Hindlimb muscle (tissue), 1 donor: ENCODE measurements around the gene MAN2B2. TPM values are rescaled to one million over a fixed set of nuclear protein-coding genes. Genes with fewer than 3 reads are reported as not detected.
A peak's percentile ranks its signal among the peaks of the same experiment; 100 is the strongest.
"Not testable (repeated sequence)": the region's sequence is repeated elsewhere in the genome, so short reads cannot be mapped to it uniquely, and the experiment has no call there.

Experiments
- DNase-seq: peaks from one replicate; pipeline ENCODE4 v3.0.0-alpha.2; 2013
- polyA plus RNA-seq: library from polyadenylated mRNA; unstranded; fragments of 120-200 nt; gene quantifications from one replicate; pipeline ENCODE4 v1.2.1, GENCODE V29; 2013; ENCODE audit not compliant: insufficient read length

MAN2B2 gene
- polyA plus RNA-seq, 1 donor, result 8.9 TPM

GRCh38 chr4:6617246-6617645, 42.3 kb downstream of the MAN2B2 start:
- DNase-seq, result no peak

- DNase-seq, result no peak
Observed at GRCh38 chr4:6618386-6619115, 43.6 kb downstream of the MAN2B2 start.

GRCh38 chr4:6619116-6619465, 44.1 kb downstream of the MAN2B2 start:
- DNase-seq, result no peak

- no peak for DNase-seq
Observed at GRCh38 chr4:6619466-6620255, 44.7 kb downstream of the MAN2B2 start.

GRCh38 chr4:6620296-6620695, 45.3 kb downstream of the MAN2B2 start:
- no peak for DNase-seq

- DNase-seq, result no peak
Observed at GRCh38 chr4:6620891-6621555, 46.0 kb downstream of the MAN2B2 start.

GRCh38 chr4:6621556-6621927, 46.6 kb downstream of the MAN2B2 start:
- no peak for DNase-seq

GRCh38 chr4:6622744-6623143, 47.8 kb downstream of the MAN2B2 start:
- DNase-seq, result no peak

GRCh38 chr4:6625256-6625655, 50.3 kb downstream of the MAN2B2 start:
- no peak for DNase-seq

- no peak for DNase-seq
Observed at GRCh38 chr4:6626066-6626465, 51.1 kb downstream of the MAN2B2 start.

- no peak for DNase-seq
Observed at GRCh38 chr4:6627832-6628231, 52.8 kb downstream of the MAN2B2 start.

- DNase-seq, result not testable (repeated sequence)
Observed at GRCh38 chr4:6628484-6628883, 53.5 kb downstream of the MAN2B2 start.

- no peak for DNase-seq
Observed at GRCh38 chr4:6632125-6632524, 57.1 kb downstream of the MAN2B2 start.

GRCh38 chr4:6633091-6633906, 58.3 kb downstream of the MAN2B2 start:
- no peak for DNase-seq

- no peak for DNase-seq
Observed at GRCh38 chr4:6634746-6635145, 59.8 kb downstream of the MAN2B2 start.

- no peak for DNase-seq
Observed at GRCh38 chr4:6639137-6639680, 64.2 kb downstream of the MAN2B2 start.

- peak; percentile 97 for DNase-seq
Observed at GRCh38 chr4:6640292-6641163, 65.5 kb downstream of the MAN2B2 start, which contains the start of gene MRFAP1. MRFAP1 (plus strand) TSS chr4:6640685; CDS start chr4:6640863, 178 bp downstream.

GRCh38 chr4:6641164-6641970, 66.4 kb downstream of the MAN2B2 start:
- DNase-seq, result peak; percentile 66

- DNase-seq, result no peak
Observed at GRCh38 chr4:6641971-6642320, 67.0 kb downstream of the MAN2B2 start.

- no peak for DNase-seq
Observed at GRCh38 chr4:6643141-6643847, 68.3 kb downstream of the MAN2B2 start.
